CD4-positive, alpha-beta memory T cell (primary cell): ENCODE data around the gene BBS2. TPM values are rescaled to one million over a fixed set of nuclear protein-coding genes. Genes with fewer than 3 reads are reported as not detected.

Source experiments
- CTCF ChIA-PET: fragments of 350-600 bp; sonication (Branson Sonifier 250); formaldehyde crosslinking; loops from one replicate; lab custom pipeline; 2021; ENCODE audit warnings: inconsistent platforms; ENCODE audit not compliant: partially characterized antibody; lab: Charles Lee
- POLR2A ChIA-PET: fragments of 350-600 bp; sonication (Branson Sonifier 250); formaldehyde crosslinking; loops from one replicate; lab custom pipeline; 2021; ENCODE audit not compliant: partially characterized antibody; lab: Charles Lee
- DNase-seq, 5 donors: peaks; one replicate each; pipeline versions ENCODE4 v3.0.0 to v3.0.0-alpha.2; 2020 to 2022; ENCODE audit warnings: mixed read lengths in 1 of 5
- H3K27ac ChIP-seq: one replicate; pipeline ENCODE4 v1.7.0; 2013; ENCODE audit warnings: low read depth, low read length
- H3K27me3 ChIP-seq: 2 replicates; pipeline ENCODE4 v1.7.0; 2013; ENCODE audit warnings: mild to moderate bottlenecking, low read length, moderate library complexity; ENCODE audit not compliant: insufficient read depth
- H3K36me3 ChIP-seq: 2 replicates; pipeline ENCODE4 v1.7.0; 2013; ENCODE audit warnings: mild to moderate bottlenecking, low read length, moderate library complexity; ENCODE audit not compliant: insufficient read depth
- H3K4me1 ChIP-seq: 2 replicates; pipeline ENCODE4 v1.7.0; 2013; ENCODE audit warnings: mild to moderate bottlenecking, low read length, moderate library complexity; ENCODE audit not compliant: insufficient read depth
- H3K4me3 ChIP-seq, 2 donors: one replicate each; pipeline ENCODE4 v1.7.0; 2013; ENCODE audit warnings: low read length in 2 of 2, mild to moderate bottlenecking in 1 of 2
- H3K9me3 ChIP-seq, 2 donors: one replicate each; pipeline ENCODE4 v1.7.0; 2013; ENCODE audit warnings: low read length in 2 of 2, control low read depth in 1 of 2; ENCODE audit not compliant: control insufficient read depth in 1 of 2
- H3K27ac Mint-ChIP-seq, 7 donors: one replicate each; pipeline ENCODE4 v1.8.0; 2020 to 2021; ENCODE audit warnings: mixed read lengths in 7 of 7, mild to moderate bottlenecking in 6 of 7, inconsistent platforms in 3 of 7, moderate library complexity in 3 of 7
- H3K27me3 Mint-ChIP-seq, 2 donors: one replicate each; pipeline ENCODE4 v1.8.0; 2020 to 2021; ENCODE audit warnings: mixed read lengths in 2 of 2
- H3K36me3 Mint-ChIP-seq, 2 donors: one replicate each; pipeline ENCODE4 v1.8.0; 2020 to 2021; ENCODE audit warnings: mixed read lengths in 2 of 2, inconsistent platforms in 1 of 2, mild to moderate bottlenecking in 1 of 2
- H3K4me1 Mint-ChIP-seq, 4 donors: one replicate each; pipeline ENCODE4 v1.8.0; 2020 to 2021; ENCODE audit warnings: mixed read lengths in 4 of 4, mild to moderate bottlenecking in 1 of 4
- H3K4me3 Mint-ChIP-seq, 8 donors: one replicate each; pipeline ENCODE4 v1.8.0; 2020 to 2021; ENCODE audit warnings: mixed read lengths in 8 of 8, mild to moderate bottlenecking in 7 of 8, moderate library complexity in 6 of 8, inconsistent platforms in 3 of 8
- H3K9me3 Mint-ChIP-seq, 8 donors: one replicate each; pipeline ENCODE4 v1.8.0; 2020 to 2021; ENCODE audit warnings: mixed read lengths in 8 of 8, mild to moderate bottlenecking in 5 of 8, inconsistent platforms in 3 of 8, moderate library complexity in 1 of 8
- intact Hi-C: fragments of 100-400 bp; cut with micrococcal nuclease; formaldehyde crosslinking; loops from one replicate; pipeline ENCODE4 v1.15.1; 2023
- polyA plus RNA-seq, 2 donors: library from polyadenylated mRNA; unstranded; fragments of 300-500 nt; fragmentation: Illumina TruSeq; gene quantifications; one replicate each; pipeline ENCODE4 v1.2.3, GENCODE V29; 2021
- total RNA-seq, 2 experiments: library from RNA; stranded (reverse); gene quantifications; one replicate each; pipeline ENCODE4 v1.2.3, GENCODE V29; 2021

Gene BBS2
- total and polyA plus RNA-seq, 4 experiments from 2014 or later: 36.6 to 96.0 (median 67.5) TPM

- H3K4me3 Mint-ChIP-seq: no peak overlapping the region
- H3K4me1 Mint-ChIP-seq: peaks cover 0 to 3% (median 2%) of the 10 kb centered on the region in 4 donors
- Histone ChIP-seq H3K27me3 (peaks cover 8% of the 10 kb centered on the region), H3K9me3 (no peaks in the 10 kb centered on the region), H3K36me3 (no peaks in the 10 kb centered on the region), H3K27ac (no peak overlapping the region), H3K4me1 (peaks cover 3% of the 10 kb centered on the region), H3K4me3 (no peak overlapping the region)
- peaks cover 5 to 26% of the 10 kb centered on the region in 2 donors for H3K27me3 Mint-ChIP-seq
- ChIA-PET POLR2A (no interaction called here), CTCF (no interaction called here)
- H3K27ac Mint-ChIP-seq: no peak overlapping the region
- H3K36me3 Mint-ChIP-seq: no peaks in the 10 kb centered on the region
- intact Hi-C loops: no loop called here
- no peak for DNase-seq
- peaks cover 0 to 5% (median 0%) of the 10 kb centered on the region in 8 donors for H3K9me3 Mint-ChIP-seq
Observed at GRCh38 chr16:56542039-56542438, 22.2 kb upstream of the BBS2 start.

GRCh38 chr16:56539656-56540055, 19.8 kb upstream of the BBS2 start:
- H3K27ac Mint-ChIP-seq: no peak overlapping the region
- ChIA-PET POLR2A (no interaction called here), CTCF (no interaction called here)

GRCh38 chr16:56538331-56538730, 18.5 kb upstream of the BBS2 start:
- DNase-seq: no peak
- Mint-ChIP-seq H3K27ac (no peak overlapping the region), H3K36me3 (no peaks in the 10 kb centered on the region), H3K4me1 (no peaks in the 10 kb centered on the region), H3K4me3 (no peak overlapping the region), H3K9me3 (peaks cover 0 to 5% (median 0%) of the 10 kb centered on the region in 8 donors), H3K27me3 (peaks cover 19 to 40% of the 10 kb centered on the region in 2 donors)
- Histone ChIP-seq H3K27me3 (peaks cover 12% of the 10 kb centered on the region), H3K27ac (no peak overlapping the region), H3K4me3 (no peak overlapping the region), H3K9me3 (no peaks in the 10 kb centered on the region), H3K4me1 (no peaks in the 10 kb centered on the region), H3K36me3 (no peaks in the 10 kb centered on the region)
- intact Hi-C loops: no loop called here
- CTCF ChIA-PET: no interaction called here
- POLR2A ChIA-PET: no interaction called here

More at GRCh38 chr16:56539656-56540055, 19.8 kb upstream of the BBS2 start:
- Mint-ChIP-seq H3K4me3 (no peak overlapping the region), H3K4me1 (no peaks in the 10 kb centered on the region), H3K27me3 (peaks cover 16 to 38% of the 10 kb centered on the region in 2 donors), H3K9me3 (peaks cover 0 to 5% (median 0%) of the 10 kb centered on the region in 8 donors), H3K36me3 (no peaks in the 10 kb centered on the region)
- intact Hi-C loops: no loop called here
- H3K9me3 ChIP-seq: no peaks in the 10 kb centered on the region
- DNase-seq: no peak
- H3K4me1 ChIP-seq: no peaks in the 10 kb centered on the region
- H3K36me3 ChIP-seq: no peaks in the 10 kb centered on the region
- no peak overlapping the region for H3K27ac ChIP-seq
- H3K4me3 ChIP-seq: no peak overlapping the region
- H3K27me3 ChIP-seq: peaks cover 12% of the 10 kb centered on the region

- Histone ChIP-seq H3K4me1 (no peaks in the 10 kb centered on the region), H3K4me3 (no peak overlapping the region), H3K27me3 (peaks cover 7% of the 10 kb centered on the region), H3K9me3 (no peaks in the 10 kb centered on the region), H3K27ac (no peak overlapping the region), H3K36me3 (no peaks in the 10 kb centered on the region)
- no peaks in the 10 kb centered on the region for H3K4me1 Mint-ChIP-seq
- peaks cover 0 to 2% (median 0%) of the 10 kb centered on the region in 8 donors for H3K9me3 Mint-ChIP-seq
- DNase-seq: no peak
- H3K27ac Mint-ChIP-seq: no peak overlapping the region
- H3K27me3 Mint-ChIP-seq: peaks cover 16 to 26% of the 10 kb centered on the region in 2 donors
- POLR2A ChIA-PET: no interaction called here
- H3K4me3 Mint-ChIP-seq: no peak overlapping the region
- intact Hi-C loops: no loop called here
- CTCF ChIA-PET: no interaction called here
- no peaks in the 10 kb centered on the region for H3K36me3 Mint-ChIP-seq
Observed at GRCh38 chr16:56534847-56535383, 15.1 kb upstream of the BBS2 start.

- no peaks in the 10 kb centered on the region for H3K9me3 ChIP-seq
- H3K27me3 Mint-ChIP-seq: peaks cover 15 to 16% of the 10 kb centered on the region in 2 donors
- no peaks in the 10 kb centered on the region for H3K4me1 Mint-ChIP-seq
- H3K27ac ChIP-seq: no peak overlapping the region
- ChIA-PET POLR2A (no interaction called here), CTCF (interaction anchor here (1.0 kb wide), 1 partner anchor 43 kb away, joined by 3 read pairs; no protein-coding TSS in a partner anchor)
- H3K27me3 ChIP-seq: peaks cover 4% of the 10 kb centered on the region
- H3K36me3 Mint-ChIP-seq: no peaks in the 10 kb centered on the region
- no peak overlapping the region for H3K4me3 Mint-ChIP-seq
- H3K9me3 Mint-ChIP-seq: peaks cover 0 to 2% (median 0%) of the 10 kb centered on the region in 8 donors
- H3K4me3 ChIP-seq: no peak overlapping the region
- no peaks in the 10 kb centered on the region for H3K36me3 ChIP-seq
- no peak for DNase-seq
- intact Hi-C loops: no loop called here
- no peak overlapping the region for H3K27ac Mint-ChIP-seq
- H3K4me1 ChIP-seq: no peaks in the 10 kb centered on the region
Observed at GRCh38 chr16:56532714-56533113, 12.9 kb upstream of the BBS2 start.

- Mint-ChIP-seq H3K4me3 (no peak overlapping the region), H3K9me3 (peaks cover 0 to 2% (median 0%) of the 10 kb centered on the region in 8 donors), H3K27ac (peak overlapping the region in 1 of 7 donors; percentile 85), H3K36me3 (no peaks in the 10 kb centered on the region), H3K4me1 (no peaks in the 10 kb centered on the region), H3K27me3 (peaks cover 6 to 7% of the 10 kb centered on the region in 2 donors)
- H3K27ac ChIP-seq: no peak overlapping the region
- POLR2A ChIA-PET: interaction anchor here (0.9 to 1.1 kb wide), 2 partner anchors 11 to 16 kb away, joined by 3 to 4 read pairs; partner anchors contain the start of gene BBS2
- H3K4me1 ChIP-seq: no peaks in the 10 kb centered on the region
- no peaks in the 10 kb centered on the region for H3K9me3 ChIP-seq
- H3K27me3 ChIP-seq: peaks cover 2% of the 10 kb centered on the region
- DNase-seq: no peak
- H3K4me3 ChIP-seq: no peak overlapping the region
- intact Hi-C loops: no loop called here
- CTCF ChIA-PET: interaction anchor here (0.8 to 3.0 kb wide), 3 partner anchors 14 to 171 kb away, joined by 3 to 12 read pairs (median 5); no protein-coding TSS in a partner anchor
- H3K36me3 ChIP-seq: no peaks in the 10 kb centered on the region
Observed at GRCh38 chr16:56530872-56531271, 11.0 kb upstream of the BBS2 start.

- H3K4me1 ChIP-seq: peaks cover 9% of the 10 kb centered on the region
- Mint-ChIP-seq H3K36me3 (no peaks in the 10 kb centered on the region), H3K27ac (peak overlapping the region in 1 of 7 donors; percentile 48), H3K4me1 (peaks cover 5 to 7% (median 6%) of the 10 kb centered on the region in 4 donors), H3K27me3 (peaks cover 0 to 2% of the 10 kb centered on the region in 2 donors), H3K4me3 (no peak overlapping the region), H3K9me3 (peaks cover 0 to 4% (median 0%) of the 10 kb centered on the region in 8 donors)
- no peaks in the 10 kb centered on the region for H3K36me3 ChIP-seq
- H3K27me3 ChIP-seq: no peaks in the 10 kb centered on the region
- H3K4me3 ChIP-seq: no peak overlapping the region
- intact Hi-C loops: no loop called here
- H3K27ac ChIP-seq: no peak overlapping the region
- CTCF ChIA-PET: no interaction called here
- no peak for DNase-seq
- H3K9me3 ChIP-seq: no peaks in the 10 kb centered on the region
- POLR2A ChIA-PET: no interaction called here
Observed at GRCh38 chr16:56525236-56525635, 5.4 kb upstream of the BBS2 start.
